Right lobe of liver (tissue), 4 donors: ENCODE data around the gene CYP17A1.

ENCODE experiments used
- CTCF ChIP-seq, 4 donors: fragments of 200-600 bp in 3 of 4; fragments of 450-650 bp in 1 of 4; IDR thresholded peaks; one replicate each; pipeline versions ENCODE4 v1.5.1 to v1.8.0; 2016 to 2022; ENCODE audit warnings: antibody characterized with exemption in 4 of 4, mild to moderate bottlenecking in 2 of 4
- POLR2A ChIP-seq: fragments of 450-650 bp; IDR thresholded peaks from one replicate; pipeline ENCODE4 v1.6.1; 2017; ENCODE audit warnings: antibody characterized with exemption, mild to moderate bottlenecking
- donor health status: DM: no; HTN: no; CAD: no.
- donor health status: DM: no; HTN: no; CAD: no.
- donor health status: DM: no; HTN: yes; CAD: no.

GRCh38 chr10:102880256-102880655 is 43.0 kb upstream of the CYP17A1 start:
- TF ChIP-seq CTCF (IDR thresholded peaks at IDR 0.05) (no peak), POLR2A (no peak)
